Keratinocyte (primary cell): ENCODE results near the gene FGF12. TPM values are rescaled to one million over a fixed set of nuclear protein-coding genes. Genes with fewer than 3 reads are reported as not detected.

Source experiments
- DNase-seq: peaks from one replicate; pipeline ENCODE4 v3.0.0-alpha.2; 2011; ENCODE audit warnings: low read depth, missing footprints, low spot score
- FAIRE-seq: peaks from 2 replicates; lab custom pipeline; 2011; peaks lifted over from hg19 to GRCh38; lab: Jason Lieb, UNC
- H2AFZ ChIP-seq: 2 replicates; pipeline ENCODE4 v1.6.0; 2012; ENCODE audit warnings: low read length, control low read depth, inconsistent platforms; ENCODE audit not compliant: control insufficient read depth
- H3K27ac ChIP-seq: 2 replicates; pipeline ENCODE4 v1.5.1; 2011; ENCODE audit warnings: low read length; ENCODE audit not compliant: control insufficient read depth, insufficient read depth
- H3K27me3 ChIP-seq: 3 replicates; pipeline ENCODE4 v1.6.0; 2011; ENCODE audit warnings: low read length; ENCODE audit not compliant: control insufficient read depth, insufficient read depth; ENCODE audit errors: extremely low read depth
- H3K36me3 ChIP-seq, 2 experiments: 2 replicates in 1 of 2; 3 replicates in 1 of 2; pipeline ENCODE4 v1.5.1; 2011; ENCODE audit warnings: low read length in 2 of 2, mild to moderate bottlenecking in 1 of 2; ENCODE audit not compliant: control insufficient read depth in 2 of 2, insufficient read depth in 2 of 2; ENCODE audit errors: extremely low read depth in 1 of 2
- H3K4me1 ChIP-seq: 3 replicates; pipeline ENCODE4 v1.5.1; 2011; ENCODE audit warnings: low read length; ENCODE audit not compliant: control insufficient read depth, insufficient read depth; ENCODE audit errors: extremely low read depth
- H3K4me2 ChIP-seq: 3 replicates; pipeline ENCODE4 v1.6.0; 2011; ENCODE audit warnings: low read depth, low read length; ENCODE audit not compliant: control insufficient read depth, insufficient read depth; ENCODE audit errors: extremely low read depth
- H3K4me3 ChIP-seq, 3 experiments: fragments of 200-600 bp in 1 of 3; sonication (generic) in 1 of 3; 2 replicates in 2 of 3; 3 replicates in 1 of 3; pipeline ENCODE4 v1.5.1; 2011 to 2016; ENCODE audit warnings: low read length in 3 of 3, mild to moderate bottlenecking in 3 of 3, control low read depth in 2 of 3, inconsistent platforms in 1 of 3, low read depth in 1 of 3, mixed read lengths in 1 of 3, mixed run types in 1 of 3, moderate library complexity in 1 of 3; ENCODE audit not compliant: control insufficient read depth in 2 of 3, insufficient read depth in 2 of 3; ENCODE audit errors: extremely low read depth in 1 of 3
- H3K79me2 ChIP-seq: 2 replicates; pipeline ENCODE4 v1.6.0; 2012; ENCODE audit warnings: low read length; ENCODE audit not compliant: control insufficient read depth, insufficient read depth
- H3K9ac ChIP-seq: 3 replicates; pipeline ENCODE4 v1.6.0; 2011; ENCODE audit warnings: low read length; ENCODE audit not compliant: control insufficient read depth, insufficient read depth; ENCODE audit errors: extremely low read depth
- H3K9me1 ChIP-seq: 3 replicates; pipeline ENCODE4 v1.6.0; 2011; ENCODE audit warnings: low read length; ENCODE audit not compliant: control insufficient read depth, insufficient read depth; ENCODE audit errors: extremely low read depth
- H3K9me3 ChIP-seq: 2 replicates; pipeline ENCODE4 v1.5.1; 2012; ENCODE audit warnings: low read depth, low read length; ENCODE audit not compliant: control insufficient read depth
- H4K20me1 ChIP-seq: 3 replicates; pipeline ENCODE4 v1.6.0; 2011; ENCODE audit warnings: low read length; ENCODE audit not compliant: control insufficient read depth, insufficient read depth; ENCODE audit errors: extremely low read depth
- CTCF ChIP-seq, 3 experiments: IDR thresholded peaks in 1 of 3; conservative IDR thresholded peaks in 1 of 3; optimal IDR thresholded peaks in 1 of 3; 2 replicates in 2 of 3; 3 replicates in 1 of 3; pipeline versions ENCODE3 to v1.5.1; 2011; ENCODE audit warnings: low read length in 3 of 3, mild to moderate bottlenecking in 3 of 3, moderate library complexity in 2 of 3, control low read depth in 1 of 3, inconsistent platforms in 1 of 3; ENCODE audit not compliant: insufficient read depth in 2 of 3; ENCODE audit errors: extremely low read depth in 1 of 3
- EZH2 ChIP-seq: IDR thresholded peaks from one replicate; pipeline ENCODE4 v1.6.1; 2012; ENCODE audit warnings: inconsistent platforms, mild to moderate bottlenecking, low read length, moderate library complexity
- dilution Hi-C: fragments of 300-500 bp; cut with MboI; formaldehyde crosslinking; loops from one replicate; pipeline ENCODE4 v1.7.0; 2020; ENCODE audit warnings: low sequenced_read_pairs; ENCODE audit not compliant: extremely low pct_ligation_motif_present
- polyA plus RNA-seq, 5 experiments: library from polyadenylated mRNA; depleted of rRNA in 3 of 5; stranded (reverse) in 3 of 5; stranded (forward) in 1 of 5; unstranded in 1 of 5; fragments of >200 nt; gene quantifications; 1 replicate in 1 of 5; 2 replicates in 3 of 5; 3 replicates in 1 of 5; pipeline versions ENCODE4 v1.2.1 to v1.2.3, GENCODE V29; 2011 to 2012; ENCODE audit warnings: missing spikeins in 2 of 5, low read depth in 1 of 5, low replicate concordance in 1 of 5

FGF12 gene
- polyA plus RNA-seq, 1 donor (not counting 4 experiments of a cell fraction or from before 2014, with no cell fraction given), result 4.1 TPM

- no peak overlapping the region for H3K9ac ChIP-seq
- H3K9me3 ChIP-seq, result no peaks in the 10 kb centered on the region
- H3K79me2 ChIP-seq, result no peaks in the 10 kb centered on the region
- H3K27ac ChIP-seq, result no peak overlapping the region
- no peaks in the 10 kb centered on the region for H3K4me1 ChIP-seq
- TF ChIP-seq CTCF (optimal IDR thresholded peaks at IDR 0.05 in 1 of 3, IDR thresholded peaks at IDR 0.05 in 1 of 3, conservative IDR thresholded peaks at IDR 0.05 in 1 of 3; ENCODE audit: extremely low read depth in 1 of 3, insufficient read depth in 2 of 3, low read length in 3 of 3) (no peak), EZH2 (no peak)
- no peaks in the 10 kb centered on the region for H4K20me1 ChIP-seq
- H2AFZ ChIP-seq, result no peak overlapping the region
- H3K4me2 ChIP-seq, result no peak overlapping the region
- dilution Hi-C loops, result no loop called here
- no peaks in the 10 kb centered on the region for H3K27me3 ChIP-seq
- H3K4me3 ChIP-seq, result no peak overlapping the region
- no peaks in the 10 kb centered on the region for H3K9me1 ChIP-seq
- no peaks in the 10 kb centered on the region for H3K36me3 ChIP-seq
- DNase-seq (no peak), FAIRE-seq (no peak)
Measured at GRCh38 chr3:192220915-192221314, 506.4 kb downstream of the FGF12 start.

- dilution Hi-C loops, result no loop called here
Measured at GRCh38 chr3:192219926-192220325, 507.4 kb downstream of the FGF12 start.

More at GRCh38 chr3:192219926-192220325, 507.4 kb downstream of the FGF12 start:
- TF ChIP-seq EZH2 (no peak), CTCF (optimal IDR thresholded peaks at IDR 0.05 in 1 of 3, IDR thresholded peaks at IDR 0.05 in 1 of 3, conservative IDR thresholded peaks at IDR 0.05 in 1 of 3; ENCODE audit: extremely low read depth in 1 of 3, insufficient read depth in 2 of 3, low read length in 3 of 3) (no peak)
- H3K4me3 ChIP-seq, result no peak overlapping the region
- DNase-seq (no peak), FAIRE-seq (no peak)
- H3K9ac ChIP-seq, result no peak overlapping the region
- H3K9me3 ChIP-seq, result no peaks in the 10 kb centered on the region
- H3K36me3 ChIP-seq, result no peaks in the 10 kb centered on the region
- H3K9me1 ChIP-seq, result no peaks in the 10 kb centered on the region
- H3K27me3 ChIP-seq, result no peaks in the 10 kb centered on the region
- no peaks in the 10 kb centered on the region for H4K20me1 ChIP-seq
- H3K4me1 ChIP-seq, result no peaks in the 10 kb centered on the region
- no peaks in the 10 kb centered on the region for H3K79me2 ChIP-seq
- H3K27ac ChIP-seq, result no peak overlapping the region
- no peak overlapping the region for H2AFZ ChIP-seq
- H3K4me2 ChIP-seq, result no peak overlapping the region
